HCT116 (cell line): ENCODE measurements around the gene ABLIM1. TPM values are rescaled to one million over a fixed set of nuclear protein-coding genes. Genes with fewer than 3 reads are reported as not detected.

Source experiments
- ATAC-seq: fragments of 200-7000 bp; cut with Tn5 transposase; 2 replicates; pipeline ENCODE4 v1.9.1; 2020; ENCODE audit warnings: mild to moderate bottlenecking, moderate library complexity
- BruUV-seq: library from RNA; stranded (reverse); fragments of 400-500 nt; replicated peaks from 2 replicates; lab custom pipeline; 2021; lab: Mats Ljungman, UMichigan
- CTCF ChIA-PET: fragments of 300-600 bp; sonication (Branson Sonifier 250); formaldehyde crosslinking; loops from one replicate; lab custom pipeline; 2021; ENCODE audit warnings: antibody characterized with exemption; lab: Charles Lee
- POLR2A ChIA-PET: fragments of 300-600, 350-600 bp; sonication (Branson Sonifier 250); formaldehyde crosslinking; loops from one replicate; lab custom pipeline; 2021; ENCODE audit warnings: antibody characterized with exemption; lab: Charles Lee
- RAD21 ChIA-PET, 2 experiments: fragments of 300-600 bp; sonication (Branson Sonifier 250); formaldehyde crosslinking; loops; one replicate each; lab custom pipeline; 2023; ENCODE audit warnings: low total read pairs in 2 of 2; ENCODE audit not compliant: uncharacterized antibody in 2 of 2, unreplicated experiment in 2 of 2, low non-redundant PET in 1 of 2; lab: Charles Lee
- DNase-seq: peaks from one replicate; pipeline ENCODE4 v3.0.0-alpha.2; 2010; ENCODE audit warnings: low read depth, low spot score
- H2AFZ ChIP-seq: fragments of 200-600 bp; shearing (Covaris generic), sonication (generic); 2 replicates; pipeline ENCODE4 v1.6.1; 2017; ENCODE audit warnings: low read depth, mixed run types, mixed read lengths, antibody characterized with exemption, low read length; ENCODE audit not compliant: poor library complexity, severe bottlenecking
- H3K27ac ChIP-seq: 2 replicates; pipeline ENCODE4 v1.5.1; 2012; ENCODE audit warnings: low read depth, low read length
- H3K27me3 ChIP-seq: fragments of 200-600 bp; sonication (generic); 2 replicates; pipeline ENCODE4 v1.6.1; 2016; ENCODE audit warnings: mixed run types, low read length, mixed read lengths; ENCODE audit not compliant: insufficient read depth
- H3K36me3 ChIP-seq, 2 experiments: fragments of 200-500 bp in 1 of 2; fragments of 200-600 bp in 1 of 2; sonication (Bioruptor generic) in 1 of 2; sonication (generic) in 1 of 2; 2 replicates each; pipeline versions ENCODE4 v1.5.1 to v1.6.1; 2014 to 2016; ENCODE audit warnings: low read length in 2 of 2, inconsistent platforms in 1 of 2, mixed read lengths in 1 of 2, mixed run types in 1 of 2; ENCODE audit not compliant: insufficient read depth in 2 of 2, control insufficient read depth in 1 of 2
- H3K4me1 ChIP-seq, 2 experiments: fragments of 200-600 bp in 1 of 2; sonication (generic) in 1 of 2; 2 replicates each; pipeline versions ENCODE4 v1.5.1 to v1.6.1; 2012 to 2017; ENCODE audit warnings: low read length in 2 of 2, inconsistent platforms in 1 of 2, mild to moderate bottlenecking in 1 of 2, mixed read lengths in 1 of 2, mixed run types in 1 of 2, moderate library complexity in 1 of 2; ENCODE audit not compliant: insufficient read depth in 2 of 2, control insufficient read depth in 1 of 2
- H3K4me2 ChIP-seq: fragments of 200-600 bp; sonication (generic); 2 replicates; pipeline ENCODE4 v1.6.1; 2017; ENCODE audit warnings: mixed run types, low read length, mixed read lengths
- H3K4me3 ChIP-seq, 2 experiments: fragments of 200-600 bp in 1 of 2; sonication (generic) in 1 of 2; replicated peaks in 1 of 2; 2 replicates each; pipeline ENCODE4 v1.5.1; 2011 to 2016; ENCODE audit warnings: low read length in 2 of 2, control low read depth in 1 of 2, low read depth in 1 of 2, mild to moderate bottlenecking in 1 of 2, mixed read lengths in 1 of 2, mixed run types in 1 of 2
- H3K79me2 ChIP-seq: fragments of 200-600 bp; sonication (generic); 2 replicates; pipeline ENCODE4 v1.6.1; 2017; ENCODE audit warnings: mild to moderate bottlenecking, mixed run types, low read length, moderate library complexity, mixed read lengths; ENCODE audit not compliant: insufficient read depth
- H3K9ac ChIP-seq: fragments of 200-600 bp; sonication (generic); 2 replicates; pipeline ENCODE4 v1.6.1; 2016; ENCODE audit warnings: low read length, mixed read lengths
- H3K9me2 ChIP-seq: fragments of 200-600 bp; sonication (generic), shearing (Covaris generic); 2 replicates; pipeline ENCODE4 v1.6.1; 2017; ENCODE audit warnings: mixed run types, mild to moderate bottlenecking, moderate library complexity; ENCODE audit not compliant: insufficient read depth
- H3K9me3 ChIP-seq, 2 experiments: fragments of 200-500 bp in 1 of 2; fragments of 200-600 bp in 1 of 2; sonication (Bioruptor generic) in 1 of 2; sonication (generic) in 1 of 2; 2 replicates each; pipeline ENCODE4 v1.6.1; 2014 to 2017; ENCODE audit warnings: low read length in 2 of 2, mixed read lengths in 2 of 2, inconsistent platforms in 1 of 2, low read depth in 1 of 2, mild to moderate bottlenecking in 1 of 2, mixed run types in 1 of 2, moderate library complexity in 1 of 2; ENCODE audit not compliant: control insufficient read depth in 1 of 2, insufficient read depth in 1 of 2
- H4K20me1 ChIP-seq: fragments of 200-600 bp; sonication (generic), shearing (Covaris generic); 2 replicates; pipeline ENCODE4 v1.6.1; 2017; ENCODE audit warnings: mixed run types, mild to moderate bottlenecking, moderate library complexity; ENCODE audit not compliant: insufficient read depth
- CEBPB ChIP-seq: IDR thresholded peaks from 2 replicates; pipeline ENCODE4 v1.6.1; 2012; ENCODE audit warnings: low read depth
- EGR1 ChIP-seq: IDR thresholded peaks from 2 replicates; pipeline ENCODE4 v1.6.1; 2012; ENCODE audit warnings: low read depth
- ELF1 ChIP-seq: IDR thresholded peaks from 2 replicates; pipeline ENCODE4 v1.6.1; 2012; ENCODE audit warnings: low read depth, borderline replicate concordance
- EZH2 ChIP-seq: fragments of 200-600 bp; sonication (generic); IDR thresholded peaks from 2 replicates; pipeline ENCODE4 v1.6.1; 2017; ENCODE audit warnings: antibody characterized with exemption, mixed run types
- EZH2phosphoT487 ChIP-seq: fragments of 200-600 bp; IDR thresholded peaks from 2 replicates; pipeline ENCODE4 v1.6.1; 2018; ENCODE audit warnings: antibody characterized with exemption, borderline replicate concordance
- FOSL1 ChIP-seq: IDR thresholded peaks from 2 replicates; pipeline ENCODE4 v1.6.1; 2012; ENCODE audit warnings: low read depth
- JUND ChIP-seq: IDR thresholded peaks from 2 replicates; pipeline ENCODE4 v1.6.1; 2012
- POLR2A ChIP-seq: IDR thresholded peaks from 2 replicates; pipeline ENCODE4 v1.7.0; 2011; ENCODE audit warnings: borderline replicate concordance; ENCODE audit not compliant: insufficient read depth, insufficient read length; ENCODE audit errors: extremely low read depth
- POLR2AphosphoS5 ChIP-seq: IDR thresholded peaks from 2 replicates; pipeline ENCODE4 v1.6.1; 2011; ENCODE audit warnings: mild to moderate bottlenecking, low read depth, low read length, moderate library complexity
- RAD21 ChIP-seq: IDR thresholded peaks from 2 replicates; pipeline ENCODE4 v1.6.1; 2012; ENCODE audit warnings: low read depth, mild to moderate bottlenecking
- SIN3A ChIP-seq: IDR thresholded peaks from 2 replicates; pipeline ENCODE4 v1.6.1; 2012; ENCODE audit warnings: low read depth
- SP1 ChIP-seq: IDR thresholded peaks from 2 replicates; pipeline ENCODE4 v1.6.1; 2012; ENCODE audit warnings: low read depth
- SRF ChIP-seq: IDR thresholded peaks from 2 replicates; pipeline ENCODE4 v1.6.1; 2012; ENCODE audit warnings: low read depth
- TCF7L2 ChIP-seq: IDR thresholded peaks from 2 replicates; pipeline ENCODE4 v1.7.0; 2011; ENCODE audit warnings: borderline replicate concordance, inconsistent platforms; ENCODE audit not compliant: insufficient read depth, insufficient read length; ENCODE audit errors: extremely low read depth
- YY1 ChIP-seq: IDR thresholded peaks from 2 replicates; pipeline ENCODE4 v1.6.1; 2011; ENCODE audit warnings: low read length, low read depth, moderate library complexity, mild to moderate bottlenecking; ENCODE audit not compliant: insufficient replicate concordance; ENCODE audit errors: extremely low read depth
- ZNF274 ChIP-seq: fragments of 200-500 bp; sonication (Bioruptor generic); IDR thresholded peaks from 2 replicates; pipeline ENCODE4 v1.6.1; 2014; ENCODE audit warnings: mild to moderate bottlenecking, low read depth, low read length, inconsistent platforms
- intact Hi-C: fragments of 100-400 bp; cut with micrococcal nuclease; formaldehyde crosslinking; loops from 2 replicates; pipeline ENCODE4 v1.10.0; 2022
- total RNA-seq: library from RNA; stranded (reverse); gene quantifications from one replicate; pipeline ENCODE4 v1.2.1, GENCODE V29; 2021; ENCODE audit not compliant: unreplicated experiment
- TF ChIP-seq, protein P1 (sequence below): IDR thresholded peaks from 2 replicates; pipeline ENCODE4 v1.6.1; 2012; ENCODE audit warnings: low read depth
- TF ChIP-seq, protein P2 (sequence below): IDR thresholded peaks from 2 replicates; pipeline ENCODE4 v1.6.1; 2012
- TF ChIP-seq, protein P3 (sequence below): IDR thresholded peaks from 2 replicates; pipeline ENCODE4 v1.6.1; 2012
- TF ChIP-seq, protein P4 (sequence below), 3 experiments: fragments of 200-600 bp in 1 of 3; sonication (generic) in 1 of 3; IDR thresholded peaks in 2 of 3; conservative IDR thresholded peaks in 1 of 3; 2 replicates each; pipeline ENCODE4 v1.5.1; 2012 to 2017; ENCODE audit warnings: low read depth in 2 of 3, low read length in 2 of 3, antibody characterized with exemption in 1 of 3, borderline replicate concordance in 1 of 3, control low read depth in 1 of 3, mild to moderate bottlenecking in 1 of 3, mixed read lengths in 1 of 3, mixed run types in 1 of 3, moderate library complexity in 1 of 3; ENCODE audit not compliant: insufficient read depth in 1 of 3
- TF ChIP-seq, protein P5 (sequence below): IDR thresholded peaks from 2 replicates; pipeline ENCODE4 v1.6.1; 2011; ENCODE audit warnings: mild to moderate bottlenecking, low read length, moderate library complexity; ENCODE audit not compliant: insufficient replicate concordance; ENCODE audit errors: extremely low read depth

Gene ABLIM1
- total RNA-seq, 1 experiment from 2014 or later: 96.2 TPM

DNA sequence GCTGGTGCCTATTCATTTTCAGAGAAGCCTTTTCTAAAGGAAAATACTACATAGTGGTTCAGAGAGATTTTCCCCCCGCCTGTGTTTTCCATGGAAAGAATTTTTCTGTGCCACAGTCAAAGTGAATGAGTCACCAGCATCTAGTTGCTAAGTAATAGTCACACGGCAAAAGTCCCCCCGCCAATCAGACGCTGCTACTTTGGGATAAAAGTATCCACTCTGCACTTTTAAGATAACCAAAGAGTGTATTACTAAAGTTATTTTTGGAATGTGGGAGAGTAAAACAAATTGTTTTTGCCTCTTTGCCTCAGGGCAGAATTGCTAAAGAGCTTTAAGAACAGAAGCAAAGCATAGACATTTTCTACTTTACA, 23.5 kb downstream of the ABLIM1 start:
- peak overlapping the region; percentile 97 for H3K4me2 ChIP-seq
- no peak for TF ChIP-seq POLR2AphosphoS5
- no peak for TF ChIP-seq RAD21
- no peak for TF ChIP-seq SRF
- TF ChIP-seq TCF7L2: peak; percentile 46
- TF ChIP-seq EZH2phosphoT487: no peak
- TF ChIP-seq YY1: no peak
- TF ChIP-seq, protein P1, sequence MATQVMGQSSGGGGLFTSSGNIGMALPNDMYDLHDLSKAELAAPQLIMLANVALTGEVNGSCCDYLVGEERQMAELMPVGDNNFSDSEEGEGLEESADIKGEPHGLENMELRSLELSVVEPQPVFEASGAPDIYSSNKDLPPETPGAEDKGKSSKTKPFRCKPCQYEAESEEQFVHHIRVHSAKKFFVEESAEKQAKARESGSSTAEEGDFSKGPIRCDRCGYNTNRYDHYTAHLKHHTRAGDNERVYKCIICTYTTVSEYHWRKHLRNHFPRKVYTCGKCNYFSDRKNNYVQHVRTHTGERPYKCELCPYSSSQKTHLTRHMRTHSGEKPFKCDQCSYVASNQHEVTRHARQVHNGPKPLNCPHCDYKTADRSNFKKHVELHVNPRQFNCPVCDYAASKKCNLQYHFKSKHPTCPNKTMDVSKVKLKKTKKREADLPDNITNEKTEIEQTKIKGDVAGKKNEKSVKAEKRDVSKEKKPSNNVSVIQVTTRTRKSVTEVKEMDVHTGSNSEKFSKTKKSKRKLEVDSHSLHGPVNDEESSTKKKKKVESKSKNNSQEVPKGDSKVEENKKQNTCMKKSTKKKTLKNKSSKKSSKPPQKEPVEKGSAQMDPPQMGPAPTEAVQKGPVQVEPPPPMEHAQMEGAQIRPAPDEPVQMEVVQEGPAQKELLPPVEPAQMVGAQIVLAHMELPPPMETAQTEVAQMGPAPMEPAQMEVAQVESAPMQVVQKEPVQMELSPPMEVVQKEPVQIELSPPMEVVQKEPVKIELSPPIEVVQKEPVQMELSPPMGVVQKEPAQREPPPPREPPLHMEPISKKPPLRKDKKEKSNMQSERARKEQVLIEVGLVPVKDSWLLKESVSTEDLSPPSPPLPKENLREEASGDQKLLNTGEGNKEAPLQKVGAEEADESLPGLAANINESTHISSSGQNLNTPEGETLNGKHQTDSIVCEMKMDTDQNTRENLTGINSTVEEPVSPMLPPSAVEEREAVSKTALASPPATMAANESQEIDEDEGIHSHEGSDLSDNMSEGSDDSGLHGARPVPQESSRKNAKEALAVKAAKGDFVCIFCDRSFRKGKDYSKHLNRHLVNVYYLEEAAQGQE: no peak
- 0 out of 2 replicates have a peak, but pooled peaks have one; percentile 22 for TF ChIP-seq EGR1
- TF ChIP-seq, protein P2, sequence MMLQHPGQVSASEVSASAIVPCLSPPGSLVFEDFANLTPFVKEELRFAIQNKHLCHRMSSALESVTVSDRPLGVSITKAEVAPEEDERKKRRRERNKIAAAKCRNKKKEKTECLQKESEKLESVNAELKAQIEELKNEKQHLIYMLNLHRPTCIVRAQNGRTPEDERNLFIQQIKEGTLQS: no peak
- TF ChIP-seq, protein P3, sequence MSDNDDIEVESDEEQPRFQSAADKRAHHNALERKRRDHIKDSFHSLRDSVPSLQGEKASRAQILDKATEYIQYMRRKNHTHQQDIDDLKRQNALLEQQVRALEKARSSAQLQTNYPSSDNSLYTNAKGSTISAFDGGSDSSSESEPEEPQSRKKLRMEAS: no peak
- no peak for TF ChIP-seq EZH2
- TF ChIP-seq, protein P4, sequence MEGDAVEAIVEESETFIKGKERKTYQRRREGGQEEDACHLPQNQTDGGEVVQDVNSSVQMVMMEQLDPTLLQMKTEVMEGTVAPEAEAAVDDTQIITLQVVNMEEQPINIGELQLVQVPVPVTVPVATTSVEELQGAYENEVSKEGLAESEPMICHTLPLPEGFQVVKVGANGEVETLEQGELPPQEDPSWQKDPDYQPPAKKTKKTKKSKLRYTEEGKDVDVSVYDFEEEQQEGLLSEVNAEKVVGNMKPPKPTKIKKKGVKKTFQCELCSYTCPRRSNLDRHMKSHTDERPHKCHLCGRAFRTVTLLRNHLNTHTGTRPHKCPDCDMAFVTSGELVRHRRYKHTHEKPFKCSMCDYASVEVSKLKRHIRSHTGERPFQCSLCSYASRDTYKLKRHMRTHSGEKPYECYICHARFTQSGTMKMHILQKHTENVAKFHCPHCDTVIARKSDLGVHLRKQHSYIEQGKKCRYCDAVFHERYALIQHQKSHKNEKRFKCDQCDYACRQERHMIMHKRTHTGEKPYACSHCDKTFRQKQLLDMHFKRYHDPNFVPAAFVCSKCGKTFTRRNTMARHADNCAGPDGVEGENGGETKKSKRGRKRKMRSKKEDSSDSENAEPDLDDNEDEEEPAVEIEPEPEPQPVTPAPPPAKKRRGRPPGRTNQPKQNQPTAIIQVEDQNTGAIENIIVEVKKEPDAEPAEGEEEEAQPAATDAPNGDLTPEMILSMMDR (IDR thresholded peaks at IDR 0.05 in 2 of 3, conservative IDR thresholded peaks at IDR 0.05 in 1 of 3; ENCODE audit: borderline replicate concordance in 1 of 3, insufficient read depth in 1 of 3, low read depth in 2 of 3, low read length in 2 of 3): no peak
- TF ChIP-seq SP1: peak; percentile 54
- peak; percentile 72 for TF ChIP-seq JUND
- TF ChIP-seq, protein P5, sequence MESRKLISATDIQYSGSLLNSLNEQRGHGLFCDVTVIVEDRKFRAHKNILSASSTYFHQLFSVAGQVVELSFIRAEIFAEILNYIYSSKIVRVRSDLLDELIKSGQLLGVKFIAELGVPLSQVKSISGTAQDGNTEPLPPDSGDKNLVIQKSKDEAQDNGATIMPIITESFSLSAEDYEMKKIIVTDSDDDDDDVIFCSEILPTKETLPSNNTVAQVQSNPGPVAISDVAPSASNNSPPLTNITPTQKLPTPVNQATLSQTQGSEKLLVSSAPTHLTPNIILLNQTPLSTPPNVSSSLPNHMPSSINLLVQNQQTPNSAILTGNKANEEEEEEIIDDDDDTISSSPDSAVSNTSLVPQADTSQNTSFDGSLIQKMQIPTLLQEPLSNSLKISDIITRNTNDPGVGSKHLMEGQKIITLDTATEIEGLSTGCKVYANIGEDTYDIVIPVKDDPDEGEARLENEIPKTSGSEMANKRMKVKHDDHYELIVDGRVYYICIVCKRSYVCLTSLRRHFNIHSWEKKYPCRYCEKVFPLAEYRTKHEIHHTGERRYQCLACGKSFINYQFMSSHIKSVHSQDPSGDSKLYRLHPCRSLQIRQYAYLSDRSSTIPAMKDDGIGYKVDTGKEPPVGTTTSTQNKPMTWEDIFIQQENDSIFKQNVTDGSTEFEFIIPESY: no peak
- no peak for TF ChIP-seq ELF1
- TF ChIP-seq POLR2A: no peak
- no peak for TF ChIP-seq CEBPB
- TF ChIP-seq SIN3A: peak; percentile 7; the same call in 1 of the 2 replicates
- TF ChIP-seq FOSL1: peak; percentile 83
- TF ChIP-seq ZNF274: no peak

More for the DNA sequence above, 23.5 kb downstream of the ABLIM1 start:
- Histone ChIP-seq H3K79me2 (no peaks in the 10 kb centered on the region), H3K9ac (no peak overlapping the region), H3K4me3 (0 out of 4 replicates have a peak overlapping the region, but pooled peaks of 1 of the 2 experiments have one; percentile 6), H3K9me3 (no peaks in the 10 kb centered on the region), H3K27me3 (peaks cover 14% of the 10 kb centered on the region; the same call in 1 of the 2 replicates), H3K27ac (no peak overlapping the region; the same call in 1 of the 2 replicates), H4K20me1 (no peaks in the 10 kb centered on the region), H3K36me3 (no peaks in the 10 kb centered on the region), H3K9me2 (no peaks in the 10 kb centered on the region), H2AFZ (peak overlapping the region; percentile 16), H3K4me1 (peaks cover 39 to 53% of the 10 kb centered on the region in 2 experiments)
- DNase-seq: peak; percentile 58
- CTCF ChIA-PET: no interaction called here
- ATAC-seq: peak; percentile 30; the same call in 1 of the 2 replicates
- POLR2A ChIA-PET: no interaction called here
- RAD21 ChIA-PET: no interaction called here
- intact Hi-C loops: loop anchor here (10.0 kb wide), 1 partner anchor 150 kb away; no protein-coding TSS in a partner anchor
- BruUV-seq: no TSS peak
